ENCODE measurements around the gene RNF148.

Gene RNF148

DNA sequence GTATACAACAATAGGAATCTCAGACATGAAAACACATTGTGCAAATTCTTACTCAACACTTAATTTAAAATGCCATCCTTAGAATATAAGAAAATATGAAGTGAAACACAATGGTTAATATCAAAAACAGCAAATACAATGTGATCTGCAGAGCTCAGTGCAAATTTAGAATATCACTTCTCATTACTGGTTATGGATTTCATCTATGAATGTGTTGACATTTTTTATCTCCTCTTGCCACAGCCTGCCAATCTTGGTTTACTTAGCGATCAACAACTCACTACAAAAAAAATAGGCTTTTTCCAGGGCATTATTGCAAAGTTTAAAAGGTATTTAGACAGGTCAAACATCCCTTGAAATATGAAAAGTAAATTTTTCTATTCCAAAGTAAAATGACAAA is 25.0 kb upstream of the RNF148 start:
- no peak for DNase-seq (ENCODE audit: low read depth)
- no peak overlapping the region for H3K4me3 ChIP-seq (ENCODE audit: low read length)
- TF ChIP-seq, protein P1, sequence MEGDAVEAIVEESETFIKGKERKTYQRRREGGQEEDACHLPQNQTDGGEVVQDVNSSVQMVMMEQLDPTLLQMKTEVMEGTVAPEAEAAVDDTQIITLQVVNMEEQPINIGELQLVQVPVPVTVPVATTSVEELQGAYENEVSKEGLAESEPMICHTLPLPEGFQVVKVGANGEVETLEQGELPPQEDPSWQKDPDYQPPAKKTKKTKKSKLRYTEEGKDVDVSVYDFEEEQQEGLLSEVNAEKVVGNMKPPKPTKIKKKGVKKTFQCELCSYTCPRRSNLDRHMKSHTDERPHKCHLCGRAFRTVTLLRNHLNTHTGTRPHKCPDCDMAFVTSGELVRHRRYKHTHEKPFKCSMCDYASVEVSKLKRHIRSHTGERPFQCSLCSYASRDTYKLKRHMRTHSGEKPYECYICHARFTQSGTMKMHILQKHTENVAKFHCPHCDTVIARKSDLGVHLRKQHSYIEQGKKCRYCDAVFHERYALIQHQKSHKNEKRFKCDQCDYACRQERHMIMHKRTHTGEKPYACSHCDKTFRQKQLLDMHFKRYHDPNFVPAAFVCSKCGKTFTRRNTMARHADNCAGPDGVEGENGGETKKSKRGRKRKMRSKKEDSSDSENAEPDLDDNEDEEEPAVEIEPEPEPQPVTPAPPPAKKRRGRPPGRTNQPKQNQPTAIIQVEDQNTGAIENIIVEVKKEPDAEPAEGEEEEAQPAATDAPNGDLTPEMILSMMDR (conservative IDR thresholded peaks at IDR 0.05; ENCODE audit: low read length) = no peak

DNA sequence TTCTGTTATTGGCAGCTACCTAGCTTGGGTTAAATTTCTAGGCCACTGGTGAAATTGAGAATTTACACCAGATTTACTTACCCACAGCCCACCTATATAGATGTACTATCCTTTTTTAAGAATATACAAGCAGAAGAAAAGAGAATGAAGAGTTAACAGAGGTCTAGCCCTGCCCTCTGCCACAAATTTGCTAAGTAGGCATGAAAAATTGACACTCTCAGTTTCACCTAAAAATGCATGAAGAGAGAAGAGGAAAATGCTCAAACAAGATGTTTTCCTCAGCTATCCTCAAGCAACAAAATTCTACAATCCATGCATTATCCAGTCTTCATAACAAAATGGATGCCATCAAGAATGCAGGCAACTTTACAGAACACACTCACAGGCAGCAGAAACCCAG is 24.6 kb upstream of the RNF148 start:
- TF ChIP-seq, protein P1 (conservative IDR thresholded peaks at IDR 0.05; ENCODE audit: low read length) = no peak
- DNase-seq (ENCODE audit: low read depth) = no peak
- no peak overlapping the region for H3K4me3 ChIP-seq (ENCODE audit: low read length)

DNA sequence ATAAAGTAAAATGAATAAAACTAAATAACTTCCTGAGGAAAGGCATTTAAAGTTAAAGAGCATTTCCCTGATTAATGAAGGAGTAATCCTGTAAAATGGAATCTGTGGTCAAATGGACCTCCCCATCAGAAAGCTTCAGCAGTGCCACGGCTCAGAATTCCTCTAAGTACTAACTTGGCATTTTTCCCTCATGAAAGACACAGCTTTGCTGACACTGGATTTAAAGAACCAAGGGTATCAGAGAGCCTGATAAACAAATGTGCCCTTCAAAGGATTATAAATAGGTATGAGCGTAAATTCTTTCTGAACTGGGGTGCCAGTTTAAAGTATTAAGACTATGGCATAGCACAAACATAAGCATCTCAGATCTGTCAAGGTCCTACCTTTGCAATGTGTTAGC is 24.2 kb upstream of the RNF148 start:
- DNase-seq (ENCODE audit: low read depth) = no peak
- TF ChIP-seq, protein P1 (conservative IDR thresholded peaks at IDR 0.05; ENCODE audit: low read length) = no peak
- no peak overlapping the region for H3K4me3 ChIP-seq (ENCODE audit: low read length)

DNA sequence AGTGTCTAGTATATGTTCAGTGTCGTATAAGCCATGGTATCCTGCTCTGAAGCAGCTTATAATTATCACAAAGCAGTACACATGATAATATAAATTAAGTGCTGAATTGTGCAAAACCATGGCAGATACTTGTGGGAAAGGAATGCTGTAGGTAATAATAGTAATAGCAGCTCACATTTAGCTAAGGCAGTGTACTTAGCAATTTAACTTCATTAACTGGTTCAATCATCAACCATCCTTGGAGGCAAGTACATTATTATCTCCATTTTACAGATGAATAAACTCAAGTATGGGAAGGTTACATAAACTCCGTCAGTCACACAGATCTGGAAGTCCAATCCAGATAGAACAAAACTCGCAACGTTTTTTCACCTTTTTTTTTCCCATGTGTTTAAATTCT is 21.6 kb upstream of the RNF148 start:
- TF ChIP-seq, protein P1 (conservative IDR thresholded peaks at IDR 0.05; ENCODE audit: low read length) = no peak
- no peak overlapping the region for H3K4me3 ChIP-seq (ENCODE audit: low read length)

DNA sequence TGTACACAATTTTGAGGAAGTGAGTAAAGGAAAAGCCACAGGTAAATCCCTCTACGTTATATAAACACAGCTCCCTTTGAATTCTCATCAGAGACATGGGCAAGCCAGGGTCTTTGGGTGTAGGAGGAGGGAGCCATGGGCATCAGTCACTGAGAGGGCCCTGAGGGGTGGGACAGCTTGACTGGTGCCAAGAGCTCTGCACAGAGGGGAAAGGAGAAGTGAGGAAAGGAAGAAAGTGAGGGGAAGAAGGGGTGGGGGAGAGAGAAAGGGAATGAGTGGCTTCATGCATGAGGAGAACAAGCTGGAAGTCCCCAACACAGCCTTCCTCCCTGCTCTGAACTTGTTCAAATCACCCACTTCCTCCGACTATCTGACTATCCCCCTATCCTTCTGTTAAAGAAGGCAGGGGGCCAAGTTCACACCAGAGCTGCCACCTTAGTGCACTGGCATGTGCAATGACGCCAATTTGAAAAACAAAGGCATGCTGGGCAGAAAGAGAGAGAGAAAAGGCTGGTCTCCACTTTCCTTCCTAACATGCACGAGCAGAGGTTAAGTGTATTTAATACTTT is 16.4 kb upstream of the RNF148 start:
- no peak overlapping the region for H3K4me3 ChIP-seq (ENCODE audit: low read length)
- TF ChIP-seq, protein P1 (conservative IDR thresholded peaks at IDR 0.05; ENCODE audit: low read length) = no peak
- DNase-seq (ENCODE audit: low read depth) = no peak

More for the DNA sequence above, 21.6 kb upstream of the RNF148 start:
- no peak for DNase-seq (ENCODE audit: low read depth)

DNA sequence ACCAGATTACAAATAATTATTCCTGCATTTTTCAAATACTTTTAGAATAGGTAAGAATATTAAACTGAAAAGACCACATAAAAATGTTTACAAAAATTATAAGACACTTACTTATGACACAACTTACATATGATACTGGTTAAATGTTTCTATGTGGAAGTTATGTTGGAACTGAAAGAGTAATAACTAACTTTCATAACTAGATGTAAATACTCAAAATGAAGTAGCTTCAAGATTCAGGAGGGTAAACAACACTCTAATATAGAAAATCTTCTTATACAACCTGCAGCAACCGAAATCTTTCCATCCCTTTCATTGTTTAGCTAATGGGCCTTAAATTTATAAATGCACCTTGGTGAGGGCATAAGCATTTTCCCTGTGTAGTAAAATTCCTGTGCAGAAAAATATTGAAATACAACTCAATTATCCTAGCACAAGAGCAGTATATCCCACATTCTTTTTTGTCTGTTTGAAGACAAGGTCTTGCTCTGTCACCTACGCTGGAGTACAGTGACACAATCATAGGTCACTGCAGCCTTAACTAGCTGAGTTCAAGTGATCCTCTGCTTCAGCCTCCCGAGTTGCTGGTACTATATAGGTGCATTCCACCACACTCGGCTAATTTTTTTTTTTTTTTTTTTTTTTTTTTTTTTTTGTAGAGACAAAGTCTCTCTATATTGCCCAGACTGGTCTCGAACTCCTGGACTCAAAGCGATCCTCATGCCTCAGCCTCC is 14.8 kb upstream of the RNF148 start:
- H3K4me3 ChIP-seq (ENCODE audit: low read length) = no peak overlapping the region
- DNase-seq (ENCODE audit: low read depth) = no peak
- TF ChIP-seq, protein P1 (conservative IDR thresholded peaks at IDR 0.05; ENCODE audit: low read length) = no peak

DNA sequence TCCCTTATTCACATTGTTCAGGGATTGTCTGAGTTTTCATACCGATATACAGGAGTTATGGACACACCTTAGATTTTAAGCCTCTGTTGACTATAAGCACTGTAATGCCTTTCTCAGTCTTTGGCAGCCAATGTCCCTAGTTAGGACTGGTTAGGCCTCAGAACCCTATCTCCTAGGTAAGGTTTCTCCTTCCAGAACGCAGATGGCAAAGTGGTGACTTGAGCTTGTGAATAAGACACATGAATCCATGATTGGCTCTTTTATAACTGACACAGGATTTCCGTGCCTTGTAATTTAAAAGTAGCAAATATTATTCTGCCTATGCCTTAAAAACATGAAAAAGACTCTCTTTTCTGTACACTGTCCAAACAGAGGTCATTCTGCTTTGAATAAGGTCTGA is 12.5 kb upstream of the RNF148 start:
- TF ChIP-seq, protein P1 (conservative IDR thresholded peaks at IDR 0.05; ENCODE audit: low read length) = no peak
- no peak for DNase-seq (ENCODE audit: low read depth)
- no peak overlapping the region for H3K4me3 ChIP-seq (ENCODE audit: low read length)

All from AG10803 (cell line).